IMR-90 (cell line): ENCODE measurements around the gene MSI1. TPM values are rescaled to one million over a fixed set of nuclear protein-coding genes. Genes with fewer than 3 reads are reported as not detected.

Experiments
- ATAC-seq: fragments of 200-7000 bp; cut with Tn5 transposase; 2 replicates; pipeline ENCODE4 v1.9.1; 2020; ENCODE audit warnings: low read depth, mild to moderate bottlenecking, moderate library complexity
- BruUV-seq: library from RNA; stranded (reverse); fragments of 400-500 nt; replicated peaks from 2 replicates; lab custom pipeline; 2021; lab: Mats Ljungman, UMichigan
- CTCF ChIA-PET: fragments of 300-600 bp; formaldehyde crosslinking; extraction: SDS; loops from one replicate; lab custom pipeline; 2021; ENCODE audit warnings: antibody characterized with exemption; lab: Yijun Ruan, JAX
- POLR2A ChIA-PET: fragments of 300-600 bp; sonication (Branson Sonifier 250); formaldehyde crosslinking; loops from one replicate; lab custom pipeline; 2022; ENCODE audit warnings: antibody characterized with exemption; ENCODE audit not compliant: unreplicated experiment; lab: Charles Lee
- DNase-seq: peaks from one replicate; pipeline ENCODE4 v3.0.0; 2013
- H2AFZ ChIP-seq: replicated peaks from 2 replicates; pipeline ENCODE3; 2013; ENCODE audit warnings: low read length, mild to moderate bottlenecking; ENCODE audit not compliant: poor library complexity
- H2AK5ac ChIP-seq: 2 replicates; pipeline ENCODE4 v1.6.1; 2013; ENCODE audit warnings: low read depth, low read length, inconsistent platforms
- H2AK9ac ChIP-seq: replicated peaks from 2 replicates; pipeline ENCODE3; 2013; ENCODE audit warnings: mild to moderate bottlenecking, low read depth, low read length, moderate library complexity; ENCODE audit not compliant: poor library complexity
- H2BK120ac ChIP-seq: 2 replicates; pipeline ENCODE4 v1.6.1; 2013; ENCODE audit warnings: low read depth, low read length, inconsistent platforms
- H2BK15ac ChIP-seq: 3 replicates; pipeline ENCODE4 v1.6.1; 2013; ENCODE audit warnings: low read depth, low read length, inconsistent platforms
- H2BK20ac ChIP-seq: 2 replicates; pipeline ENCODE4 v1.6.1; 2013; ENCODE audit warnings: low read depth, mild to moderate bottlenecking, inconsistent platforms, low read length, moderate library complexity
- H2BK5ac ChIP-seq: 2 replicates; pipeline ENCODE4 v1.6.1; 2013; ENCODE audit warnings: mild to moderate bottlenecking, low read depth, low read length, inconsistent platforms; ENCODE audit not compliant: poor library complexity, severe bottlenecking
- H3K14ac ChIP-seq: replicated peaks from 2 replicates; pipeline ENCODE4 v1.6.1; 2013; ENCODE audit warnings: low read depth, low read length, inconsistent platforms
- H3K18ac ChIP-seq: 2 replicates; pipeline ENCODE4 v1.6.1; 2013; ENCODE audit warnings: low read depth, low read length, control low read depth
- H3K23ac ChIP-seq: 2 replicates; pipeline ENCODE4 v1.6.1; 2013; ENCODE audit warnings: low read depth, low read length, inconsistent platforms
- H3K27ac ChIP-seq: 2 replicates; pipeline ENCODE4 v1.5.1; 2013; ENCODE audit warnings: mild to moderate bottlenecking, control low read depth, low read length; ENCODE audit not compliant: insufficient read depth
- H3K27me3 ChIP-seq: 2 replicates; pipeline ENCODE4 v1.6.1; 2013; ENCODE audit warnings: low read length; ENCODE audit not compliant: control insufficient read depth, insufficient read depth
- H3K36me3 ChIP-seq: 2 replicates; pipeline ENCODE4 v1.6.1; 2013; ENCODE audit warnings: low read length, mixed read lengths; ENCODE audit not compliant: control insufficient read depth, insufficient read depth
- H3K4ac ChIP-seq: 2 replicates; pipeline ENCODE4 v1.6.1; 2013; ENCODE audit warnings: low read depth, low read length, inconsistent platforms
- H3K4me1 ChIP-seq: 2 replicates; pipeline ENCODE4 v1.6.1; 2013; ENCODE audit warnings: low read length, mixed read lengths; ENCODE audit not compliant: control insufficient read depth, insufficient read depth
- H3K4me2 ChIP-seq: 2 replicates; pipeline ENCODE4 v1.6.1; 2013; ENCODE audit warnings: low read depth, mild to moderate bottlenecking, control low read depth, low read length, moderate library complexity
- H3K4me3 ChIP-seq: 2 replicates; pipeline ENCODE4 v1.5.1; 2013; ENCODE audit warnings: low read depth, mild to moderate bottlenecking, control low read depth, low read length, moderate library complexity; ENCODE audit not compliant: insufficient read depth
- H3K56ac ChIP-seq: 2 replicates; pipeline ENCODE4 v1.6.1; 2013; ENCODE audit warnings: low read length, inconsistent platforms; ENCODE audit not compliant: insufficient read depth; ENCODE audit errors: extremely low read depth
- H3K79me1 ChIP-seq, 2 experiments: 2 replicates each; pipeline ENCODE4 v1.6.1; 2013; ENCODE audit warnings: low read length in 2 of 2, inconsistent platforms in 1 of 2, low read depth in 1 of 2
- H3K9ac ChIP-seq: 2 replicates; pipeline ENCODE4 v1.6.1; 2013; ENCODE audit warnings: low read depth, low read length, control low read depth
- H3K9me1 ChIP-seq: 2 replicates; pipeline ENCODE4 v1.6.1; 2013; ENCODE audit warnings: low read length, inconsistent platforms; ENCODE audit not compliant: insufficient read depth
- H3K9me3 ChIP-seq: 2 replicates; pipeline ENCODE4 v1.6.1; 2013; ENCODE audit warnings: low read length; ENCODE audit not compliant: control insufficient read depth, insufficient read depth
- H4K20me1 ChIP-seq: 2 replicates; pipeline ENCODE4 v1.6.1; 2013; ENCODE audit warnings: low read length, inconsistent platforms; ENCODE audit not compliant: insufficient read depth
- H4K5ac ChIP-seq: 2 replicates; pipeline ENCODE4 v1.6.1; 2013; ENCODE audit warnings: mild to moderate bottlenecking, low read depth, low read length, control low read depth
- H4K8ac ChIP-seq, 2 experiments: 2 replicates each; pipeline ENCODE4 v1.6.1; 2013; ENCODE audit warnings: low read depth in 2 of 2, low read length in 2 of 2, control low read depth in 1 of 2, inconsistent platforms in 1 of 2
- H4K91ac ChIP-seq: 2 replicates; pipeline ENCODE4 v1.6.1; 2013; ENCODE audit warnings: low read depth, low read length, inconsistent platforms; ENCODE audit not compliant: insufficient read depth
- BHLHE40 ChIP-seq: fragments of 150-350 bp; IDR thresholded peaks from 2 replicates; pipeline ENCODE4 v1.6.1; 2016; ENCODE audit warnings: mild to moderate bottlenecking, low read depth, low read length
- CEBPB ChIP-seq: IDR thresholded peaks from 2 replicates; pipeline ENCODE4 v1.6.1; 2012; ENCODE audit warnings: low read depth, low read length, improper control_type of control experiment
- CHD1 ChIP-seq: IDR thresholded peaks from 2 replicates; pipeline ENCODE4 v1.6.1; 2012; ENCODE audit warnings: low read depth, low read length, improper control_type of control experiment
- CTCF ChIP-seq: conservative IDR thresholded peaks from 2 replicates; pipeline ENCODE4 v1.5.1; 2012; ENCODE audit warnings: mild to moderate bottlenecking, low read depth, low read length, improper control_type of control experiment
- ELK1 ChIP-seq: fragments of 150-350 bp; IDR thresholded peaks from 2 replicates; pipeline ENCODE4 v1.6.1; 2016; ENCODE audit warnings: low read depth, mild to moderate bottlenecking, low read length, moderate library complexity, borderline replicate concordance
- FOS ChIP-seq: fragments of 150-350 bp; IDR thresholded peaks from 2 replicates; pipeline ENCODE4 v1.6.1; 2016; ENCODE audit warnings: low read depth, low read length
- MAFK ChIP-seq: IDR thresholded peaks from 2 replicates; pipeline ENCODE4 v1.6.1; 2012; ENCODE audit warnings: low read depth, low read length, improper control_type of control experiment
- MAZ ChIP-seq: IDR thresholded peaks from 2 replicates; pipeline ENCODE4 v1.6.1; 2012; ENCODE audit warnings: low read depth, mild to moderate bottlenecking, low read length, improper control_type of control experiment, moderate library complexity, borderline replicate concordance
- MXI1 ChIP-seq: IDR thresholded peaks from 2 replicates; pipeline ENCODE4 v1.6.1; 2012; ENCODE audit warnings: low read depth, mild to moderate bottlenecking, low read length, moderate library complexity, borderline replicate concordance
- NFE2L2 ChIP-seq: fragments of 150-350 bp; IDR thresholded peaks from 2 replicates; pipeline ENCODE4 v1.6.1; 2016; ENCODE audit warnings: low read depth, mild to moderate bottlenecking, low read length
- POLR2A ChIP-seq: IDR thresholded peaks from 2 replicates; pipeline ENCODE4 v1.6.1; 2012; ENCODE audit warnings: mild to moderate bottlenecking, low read depth, low read length
- RAD21 ChIP-seq: IDR thresholded peaks from 2 replicates; pipeline ENCODE4 v1.6.1; 2012; ENCODE audit warnings: low read length, improper control_type of control experiment
- RCOR1 ChIP-seq: IDR thresholded peaks from 2 replicates; pipeline ENCODE4 v1.6.1; 2012; ENCODE audit warnings: mild to moderate bottlenecking, low read length, improper control_type of control experiment; ENCODE audit not compliant: insufficient replicate concordance
- RFX5 ChIP-seq: IDR thresholded peaks from 2 replicates; pipeline ENCODE4 v1.8.0; 2012; ENCODE audit warnings: low read depth, mild to moderate bottlenecking, low read length, moderate library complexity
- SMC3 ChIP-seq: fragments of 150-350 bp; IDR thresholded peaks from 2 replicates; pipeline ENCODE4 v1.6.1; 2016; ENCODE audit warnings: low read depth, mild to moderate bottlenecking, antibody characterized with exemption, low read length, moderate library complexity
- USF2 ChIP-seq: fragments of 150-350 bp; IDR thresholded peaks from 2 replicates; pipeline ENCODE4 v1.6.1; 2017; ENCODE audit warnings: mild to moderate bottlenecking, antibody characterized with exemption, low read length, low read depth
- WGBS, 2 experiments: methylation state at CpG; one replicate each; pipeline versions ENCODE4 v1.1.5 to v1.1.7; 2013; ENCODE audit warnings: missing lambda C conversion rate in 2 of 2; ENCODE audit not compliant: insufficient read length in 1 of 2; ENCODE audit errors: extremely low coverage in 2 of 2; 5-methylcytosine and 5-hydroxymethylcytosine counted together
- dilution Hi-C: fragments of 300-500 bp; cut with HindIII; formaldehyde crosslinking; loops from one replicate; pipeline ENCODE4 v1.14.3; 2018; ENCODE audit warnings: low sequenced_read_pairs; ENCODE audit not compliant: unreplicated experiment
- in situ Hi-C: fragments of 300-500 bp; cut with MboI; formaldehyde crosslinking; loops from 3 replicates; pipeline ENCODE4 v1.14.3; 2019; ENCODE audit warnings: low sequenced_read_pairs, inconsistent platforms, mixed read lengths
- intact Hi-C: fragments of 100-400 bp; cut with micrococcal nuclease; formaldehyde crosslinking; loops from 2 replicates; pipeline ENCODE4 v1.10.0; 2022
- polyA plus RNA-seq, 3 experiments: library from polyadenylated mRNA; depleted of rRNA; stranded (reverse); fragments of >200 nt; gene quantifications; 2 replicates each; pipeline ENCODE4 v1.2.3, GENCODE V29; 2012; ENCODE audit warnings: low replicate concordance in 1 of 3
- total RNA-seq: library from RNA; depleted of rRNA; stranded (reverse); fragments of >200 nt; gene quantifications from 2 replicates; pipeline ENCODE4 v1.2.3, GENCODE V29; 2012

Gene MSI1
- total and polyA plus RNA-seq, 2 of the 4 experiments (the other 2 are of a cell fraction): not detected

- no peak overlapping the region for H3K9ac ChIP-seq
- H3K27ac ChIP-seq: no peak overlapping the region
- no peak overlapping the region for H3K56ac ChIP-seq
- 0 out of 2 replicates have a peak, but pooled peaks cover under 1% of the 10 kb centered on the region for H3K9me1 ChIP-seq
- no peak overlapping the region for H3K18ac ChIP-seq
- in situ Hi-C loops (no loop called here), dilution Hi-C loops (no loop called here), intact Hi-C loops (no loop called here)
- H4K91ac ChIP-seq: no peak overlapping the region
- H4K20me1 ChIP-seq: no peaks in the 10 kb centered on the region
- no peak overlapping the region for H2AK9ac ChIP-seq
- TF ChIP-seq CEBPB (no peak), POLR2A (no peak), CTCF (no peak), NFE2L2 (no peak), MXI1 (no peak), FOS (no peak), CHD1 (no peak), RFX5 (no peak), USF2 (no peak), RAD21 (no peak), ELK1 (no peak), MAFK (no peak), SMC3 (no peak), BHLHE40 (no peak), RCOR1 (no peak), MAZ (no peak)
- H3K36me3 ChIP-seq: no peaks in the 10 kb centered on the region
- H2BK120ac ChIP-seq: no peak overlapping the region
- H2BK20ac ChIP-seq: no peak overlapping the region
- no peak overlapping the region for H2AK5ac ChIP-seq
- no peaks in the 10 kb centered on the region for H3K79me1 ChIP-seq
- peak overlapping the region; percentile 32 for H2AFZ ChIP-seq
- ChIA-PET POLR2A (no interaction called here), CTCF (interaction anchor here (0.6 to 1.6 kb wide), 4 partner anchors 10 to 224 kb away, joined by 3 to 15 read pairs (median 8); partner anchors contain the start of gene POP5)
- no peaks in the 10 kb centered on the region for H3K9me3 ChIP-seq
- no peak overlapping the region for H3K14ac ChIP-seq
- H3K23ac ChIP-seq: no peak overlapping the region
- ATAC-seq (no peak), DNase-seq (no peak)
- peaks cover 31% of the 10 kb centered on the region for H3K27me3 ChIP-seq
- no peak overlapping the region for H3K4me2 ChIP-seq
- no peak overlapping the region for H4K5ac ChIP-seq
- no TSS peak for BruUV-seq
- no peak overlapping the region for H4K8ac ChIP-seq
- WGBS, 2 experiments: no CpG with 5 or more reads among the region's 5 CpGs
- H3K4me1 ChIP-seq: no peaks in the 10 kb centered on the region
- no peak overlapping the region for H2BK5ac ChIP-seq
- no peak overlapping the region for H3K4me3 ChIP-seq
- no peak overlapping the region for H3K4ac ChIP-seq
- no peak overlapping the region for H2BK15ac ChIP-seq
Observed at GRCh38 chr12:120357104-120357503, 11.9 kb downstream of the MSI1 start.
